ENCODE data around the gene HMGB2. TPM values are rescaled to one million over a fixed set of nuclear protein-coding genes. Genes with fewer than 3 reads are reported as not detected.

Gene HMGB2
- total and polyA plus RNA-seq, 2 experiments from 2014 or later, result 103 to 593 TPM

- Histone ChIP-seq H3F3A (replicated peaks; ENCODE audit: low read depth) (no peaks in the 10 kb centered on the region), H3K9me2 (ENCODE audit: insufficient read depth) (no peaks in the 10 kb centered on the region), H3K4me1 (ENCODE audit: insufficient read depth) (peaks cover 6% of the 10 kb centered on the region), H3K27ac (ENCODE audit: low read depth) (no peak overlapping the region; the same call in 1 of the 2 replicates), H3K4me3 (no peak overlapping the region), H3K4me2 (no peak overlapping the region), H4K20me1 (replicated peaks; ENCODE audit: insufficient read depth) (peaks cover 11% of the 10 kb centered on the region; the same call in 1 of the 2 replicates), H3K36me3 (ENCODE audit: insufficient read depth) (peaks cover 32% of the 10 kb centered on the region; the same call in 1 of the 2 replicates), H2AFZ (no peak overlapping the region), H3K27me3 (ENCODE audit: insufficient read depth) (no peaks in the 10 kb centered on the region), H3K79me2 (replicated peaks; ENCODE audit: insufficient read depth) (peaks cover 15% of the 10 kb centered on the region)
- H3K9me3 Mint-ChIP-seq, result 0 out of 3 replicates have a peak, but pooled peaks cover 3% of the 10 kb centered on the region
- peaks cover 14% of the 10 kb centered on the region for H3K4me1 Mint-ChIP-seq
- ATAC-seq, result no peak
- TF ChIP-seq, protein P1, sequence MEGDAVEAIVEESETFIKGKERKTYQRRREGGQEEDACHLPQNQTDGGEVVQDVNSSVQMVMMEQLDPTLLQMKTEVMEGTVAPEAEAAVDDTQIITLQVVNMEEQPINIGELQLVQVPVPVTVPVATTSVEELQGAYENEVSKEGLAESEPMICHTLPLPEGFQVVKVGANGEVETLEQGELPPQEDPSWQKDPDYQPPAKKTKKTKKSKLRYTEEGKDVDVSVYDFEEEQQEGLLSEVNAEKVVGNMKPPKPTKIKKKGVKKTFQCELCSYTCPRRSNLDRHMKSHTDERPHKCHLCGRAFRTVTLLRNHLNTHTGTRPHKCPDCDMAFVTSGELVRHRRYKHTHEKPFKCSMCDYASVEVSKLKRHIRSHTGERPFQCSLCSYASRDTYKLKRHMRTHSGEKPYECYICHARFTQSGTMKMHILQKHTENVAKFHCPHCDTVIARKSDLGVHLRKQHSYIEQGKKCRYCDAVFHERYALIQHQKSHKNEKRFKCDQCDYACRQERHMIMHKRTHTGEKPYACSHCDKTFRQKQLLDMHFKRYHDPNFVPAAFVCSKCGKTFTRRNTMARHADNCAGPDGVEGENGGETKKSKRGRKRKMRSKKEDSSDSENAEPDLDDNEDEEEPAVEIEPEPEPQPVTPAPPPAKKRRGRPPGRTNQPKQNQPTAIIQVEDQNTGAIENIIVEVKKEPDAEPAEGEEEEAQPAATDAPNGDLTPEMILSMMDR (conservative IDR thresholded peaks at IDR 0.05; ENCODE audit: low read depth in 2 of 2), result no peak
- no peak for TF ChIP-seq ZNF331 (CRISPR knock-in tag; IDR thresholded peaks at IDR 0.05; ENCODE audit: low read depth)
- no peak for TF ChIP-seq EZH2 (IDR thresholded peaks at IDR 0.05; ENCODE audit: low read depth, unreplicated experiment)
- TF ChIP-seq JUNB (IDR thresholded peaks at IDR 0.05; ENCODE audit: unreplicated experiment), result no peak
- peaks cover 25% of the 10 kb centered on the region for H3K27me3 Mint-ChIP-seq (ENCODE audit: insufficient read depth, low read depth, poor library complexity)
- no peak overlapping the region for H3K4me3 Mint-ChIP-seq
- DNase-seq (ENCODE audit: low spot score), result no peak
- H3K27ac Mint-ChIP-seq, result no peak overlapping the region
- peaks cover 70% of the 10 kb centered on the region for H3K36me3 Mint-ChIP-seq (ENCODE audit: low read depth)
These were observed 3.6 kb downstream of the HMGB2 start for GRCh38 chr4:173330590-173330989.

GRCh38 chr4:173328236-173328901 is 5.8 kb downstream of the HMGB2 start:
- no peak overlapping the region for H3K4me2 ChIP-seq
- no peak overlapping the region for H2AFZ ChIP-seq
- peaks cover 11% of the 10 kb centered on the region; the same call in 1 of the 2 replicates for H4K20me1 ChIP-seq (replicated peaks; ENCODE audit: insufficient read depth)
- H3K4me3 Mint-ChIP-seq, result no peak overlapping the region
- H3K4me1 ChIP-seq (ENCODE audit: insufficient read depth), result peaks cover 6% of the 10 kb centered on the region
- no peak overlapping the region for H3K4me3 ChIP-seq
- no peaks in the 10 kb centered on the region for H3K9me3 Mint-ChIP-seq
- peaks cover 32% of the 10 kb centered on the region; the same call in 1 of the 2 replicates for H3K36me3 ChIP-seq (ENCODE audit: insufficient read depth)
- no peak overlapping the region for H3K27ac ChIP-seq (ENCODE audit: low read depth)
- peaks cover 14% of the 10 kb centered on the region for H3K79me2 ChIP-seq (replicated peaks; ENCODE audit: insufficient read depth)
- no peak for DNase-seq (ENCODE audit: low spot score)
- no peak for ATAC-seq
- peaks cover 18% of the 10 kb centered on the region for H3K4me1 Mint-ChIP-seq
- H3K27me3 ChIP-seq (ENCODE audit: insufficient read depth), result no peaks in the 10 kb centered on the region
- no peaks in the 10 kb centered on the region for H3F3A ChIP-seq (replicated peaks; ENCODE audit: low read depth)
- no peaks in the 10 kb centered on the region for H3K9me2 ChIP-seq (ENCODE audit: insufficient read depth)
- no peak overlapping the region for H3K27ac Mint-ChIP-seq
- peaks cover 13% of the 10 kb centered on the region for H3K27me3 Mint-ChIP-seq (ENCODE audit: insufficient read depth, low read depth, poor library complexity)
- peaks cover 68% of the 10 kb centered on the region for H3K36me3 Mint-ChIP-seq (ENCODE audit: low read depth)
- TF ChIP-seq CREB1 (CRISPR knock-in tag; IDR thresholded peaks at IDR 0.05; ENCODE audit: low read depth) (no peak), ETS1 (IDR thresholded peaks at IDR 0.05) (no peak), EZH2 (IDR thresholded peaks at IDR 0.05; ENCODE audit: low read depth, unreplicated experiment) (no peak), ZNF331 (CRISPR knock-in tag; IDR thresholded peaks at IDR 0.05; ENCODE audit: low read depth) (no peak)
- TF ChIP-seq, protein P2, sequence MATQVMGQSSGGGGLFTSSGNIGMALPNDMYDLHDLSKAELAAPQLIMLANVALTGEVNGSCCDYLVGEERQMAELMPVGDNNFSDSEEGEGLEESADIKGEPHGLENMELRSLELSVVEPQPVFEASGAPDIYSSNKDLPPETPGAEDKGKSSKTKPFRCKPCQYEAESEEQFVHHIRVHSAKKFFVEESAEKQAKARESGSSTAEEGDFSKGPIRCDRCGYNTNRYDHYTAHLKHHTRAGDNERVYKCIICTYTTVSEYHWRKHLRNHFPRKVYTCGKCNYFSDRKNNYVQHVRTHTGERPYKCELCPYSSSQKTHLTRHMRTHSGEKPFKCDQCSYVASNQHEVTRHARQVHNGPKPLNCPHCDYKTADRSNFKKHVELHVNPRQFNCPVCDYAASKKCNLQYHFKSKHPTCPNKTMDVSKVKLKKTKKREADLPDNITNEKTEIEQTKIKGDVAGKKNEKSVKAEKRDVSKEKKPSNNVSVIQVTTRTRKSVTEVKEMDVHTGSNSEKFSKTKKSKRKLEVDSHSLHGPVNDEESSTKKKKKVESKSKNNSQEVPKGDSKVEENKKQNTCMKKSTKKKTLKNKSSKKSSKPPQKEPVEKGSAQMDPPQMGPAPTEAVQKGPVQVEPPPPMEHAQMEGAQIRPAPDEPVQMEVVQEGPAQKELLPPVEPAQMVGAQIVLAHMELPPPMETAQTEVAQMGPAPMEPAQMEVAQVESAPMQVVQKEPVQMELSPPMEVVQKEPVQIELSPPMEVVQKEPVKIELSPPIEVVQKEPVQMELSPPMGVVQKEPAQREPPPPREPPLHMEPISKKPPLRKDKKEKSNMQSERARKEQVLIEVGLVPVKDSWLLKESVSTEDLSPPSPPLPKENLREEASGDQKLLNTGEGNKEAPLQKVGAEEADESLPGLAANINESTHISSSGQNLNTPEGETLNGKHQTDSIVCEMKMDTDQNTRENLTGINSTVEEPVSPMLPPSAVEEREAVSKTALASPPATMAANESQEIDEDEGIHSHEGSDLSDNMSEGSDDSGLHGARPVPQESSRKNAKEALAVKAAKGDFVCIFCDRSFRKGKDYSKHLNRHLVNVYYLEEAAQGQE (IDR thresholded peaks at IDR 0.05; ENCODE audit: unreplicated experiment), result no peak

Data from GM23338 (cell line).